GM23338 (cell line): ENCODE results near the gene TAF12. TPM values are rescaled to one million over a fixed set of nuclear protein-coding genes. Genes with fewer than 3 reads are reported as not detected.

ENCODE experiments used
- ATAC-seq: fragments of 200-7000 bp; cut with Tn5 transposase; 3 replicates; pipeline ENCODE4 v1.9.1; 2020
- DNase-seq: peaks from one replicate; pipeline ENCODE4 v3.0.0-alpha.2; 2015; ENCODE audit warnings: low spot score
- H2AFZ ChIP-seq: fragments of 200-600 bp; sonication (generic); 2 replicates; pipeline ENCODE4 v1.8.0; 2016; ENCODE audit warnings: antibody characterized with exemption, mild to moderate bottlenecking, moderate library complexity
- H3F3A ChIP-seq: fragments of 200-600 bp; sonication (generic); replicated peaks from 2 replicates; pipeline ENCODE4 v1.8.0; 2017; ENCODE audit warnings: antibody characterized with exemption, mixed run types, low read depth
- H3K27ac ChIP-seq: fragments of 200-600 bp; sonication (generic); 2 replicates; pipeline ENCODE4 v1.6.1; 2016; ENCODE audit warnings: low read depth
- H3K27me3 ChIP-seq: fragments of 200-600 bp; sonication (generic); 2 replicates; pipeline ENCODE4 v1.8.0; 2016; ENCODE audit warnings: mild to moderate bottlenecking, mixed run types, moderate library complexity; ENCODE audit not compliant: insufficient read depth
- H3K36me3 ChIP-seq: fragments of 200-600 bp; sonication (generic); 2 replicates; pipeline ENCODE4 v1.8.0; 2016; ENCODE audit warnings: mild to moderate bottlenecking; ENCODE audit not compliant: insufficient read depth
- H3K4me1 ChIP-seq: fragments of 200-600 bp; sonication (generic); 2 replicates; pipeline ENCODE4 v1.8.0; 2016; ENCODE audit warnings: mild to moderate bottlenecking, moderate library complexity; ENCODE audit not compliant: insufficient read depth
- H3K4me2 ChIP-seq: fragments of 200-600 bp; sonication (generic); 2 replicates; pipeline ENCODE4 v1.7.1; 2017; ENCODE audit warnings: mixed run types
- H3K4me3 ChIP-seq: fragments of 200-600 bp; sonication (generic); 2 replicates; pipeline ENCODE4 v1.6.1; 2016; ENCODE audit warnings: mixed run types
- H3K79me2 ChIP-seq: fragments of 200-600 bp; sonication (generic); replicated peaks from 2 replicates; pipeline ENCODE4 v1.8.0; 2017; ENCODE audit warnings: mild to moderate bottlenecking; ENCODE audit not compliant: insufficient read depth
- H3K9me2 ChIP-seq: fragments of 200-600 bp; sonication (generic); 2 replicates; pipeline ENCODE4 v1.8.0; 2017; ENCODE audit not compliant: insufficient read depth
- H4K20me1 ChIP-seq: fragments of 200-600 bp; sonication (generic); replicated peaks from 2 replicates; pipeline ENCODE4 v1.8.0; 2017; ENCODE audit warnings: mild to moderate bottlenecking; ENCODE audit not compliant: insufficient read depth
- H3K27ac Mint-ChIP-seq: 2 replicates; pipeline ENCODE4 v1.8.0; 2020; ENCODE audit warnings: inconsistent platforms, mild to moderate bottlenecking, moderate library complexity, mixed read lengths
- H3K27me3 Mint-ChIP-seq: 3 replicates; pipeline ENCODE4 v1.8.0; 2022; ENCODE audit warnings: low read depth, mild to moderate bottlenecking, moderate library complexity, mixed read lengths, inconsistent platforms; ENCODE audit not compliant: insufficient read depth, poor library complexity
- H3K36me3 Mint-ChIP-seq: 3 replicates; pipeline ENCODE4 v1.8.0; 2021; ENCODE audit warnings: low read depth, mild to moderate bottlenecking, inconsistent platforms, moderate library complexity, mixed read lengths
- H3K4me1 Mint-ChIP-seq: 3 replicates; pipeline ENCODE4 v1.8.0; 2020; ENCODE audit warnings: mild to moderate bottlenecking, inconsistent platforms, mixed read lengths
- H3K4me3 Mint-ChIP-seq: 3 replicates; pipeline ENCODE4 v1.8.0; 2021; ENCODE audit warnings: moderate library complexity, mild to moderate bottlenecking, inconsistent platforms, mixed read lengths
- H3K9me3 Mint-ChIP-seq: 3 replicates; pipeline ENCODE4 v1.8.0; 2020; ENCODE audit warnings: moderate library complexity, mild to moderate bottlenecking, inconsistent platforms, mixed read lengths
- CREB1 ChIP-seq: fragments of 250-450 bp; sonication (Bioruptor Pico); IDR thresholded peaks from 2 replicates; pipeline ENCODE4 v1.5.0; 2020; ENCODE audit warnings: low read depth, mild to moderate bottlenecking, moderate library complexity
- EZH2 ChIP-seq: fragments of 200-600 bp; sonication (generic); IDR thresholded peaks from one replicate; pipeline ENCODE4 v1.8.0; 2017; ENCODE audit warnings: antibody characterized with exemption, mild to moderate bottlenecking, low read depth; ENCODE audit not compliant: unreplicated experiment
- EZH2phosphoT487 ChIP-seq: fragments of 200-600 bp; sonication (generic); IDR thresholded peaks from one replicate; pipeline ENCODE4 v1.8.1; 2018; ENCODE audit warnings: antibody characterized with exemption; ENCODE audit not compliant: unreplicated experiment
- JUNB ChIP-seq: IDR thresholded peaks from one replicate; pipeline ENCODE4 v1.6.1; 2016; ENCODE audit warnings: antibody characterized with exemption; ENCODE audit not compliant: unreplicated experiment
- NANOG ChIP-seq: IDR thresholded peaks from 2 replicates; pipeline ENCODE4 v1.6.1; 2016; ENCODE audit warnings: antibody characterized with exemption, borderline replicate concordance
- POLR2AphosphoS5 ChIP-seq: IDR thresholded peaks from 2 replicates; pipeline ENCODE4 v1.6.1; 2016; ENCODE audit warnings: antibody characterized with exemption, low read depth
- REST ChIP-seq: IDR thresholded peaks from one replicate; pipeline ENCODE4 v1.6.1; 2018; ENCODE audit warnings: antibody characterized with exemption; ENCODE audit not compliant: unreplicated experiment
- STAT1 ChIP-seq: IDR thresholded peaks from one replicate; pipeline ENCODE4 v1.6.1; 2016; ENCODE audit warnings: antibody characterized with exemption; ENCODE audit not compliant: unreplicated experiment
- ZNF114 ChIP-seq: fragments of 250-450 bp; sonication (Bioruptor Pico); IDR thresholded peaks from 2 replicates; pipeline ENCODE4 v1.5.0; 2020; ENCODE audit warnings: mild to moderate bottlenecking, moderate library complexity
- ZNF331 ChIP-seq: fragments of 250-450 bp; sonication (Bioruptor Pico); IDR thresholded peaks from 2 replicates; pipeline ENCODE4 v1.5.0; 2020; ENCODE audit warnings: low read depth, mild to moderate bottlenecking, moderate library complexity
- ZNF462 ChIP-seq: fragments of 250-450 bp; sonication (Bioruptor Pico); IDR thresholded peaks from 2 replicates; pipeline ENCODE4 v1.5.0; 2020; ENCODE audit warnings: mild to moderate bottlenecking, moderate library complexity
- polyA plus RNA-seq: library from polyadenylated mRNA; unstranded; fragments of >200 nt; fragmentation: Nextera tagmentation; extraction: Ambion mirVana; gene quantifications from 2 replicates; pipeline ENCODE4 v1.2.1, GENCODE V29; 2016
- total RNA-seq: library from RNA; depleted of rRNA; stranded (reverse); fragments of >200 nt; shearing (Covaris generic); gene quantifications from 2 replicates; pipeline ENCODE4 v1.2.3, GENCODE V29; 2014
- TF ChIP-seq, protein P1 (sequence below): IDR thresholded peaks from 2 replicates; pipeline ENCODE4 v1.6.1; 2016; ENCODE audit warnings: antibody characterized with exemption

Gene TAF12
- total and polyA plus RNA-seq, 2 experiments from 2014 or later = 15.2 to 46.8 TPM

DNA sequence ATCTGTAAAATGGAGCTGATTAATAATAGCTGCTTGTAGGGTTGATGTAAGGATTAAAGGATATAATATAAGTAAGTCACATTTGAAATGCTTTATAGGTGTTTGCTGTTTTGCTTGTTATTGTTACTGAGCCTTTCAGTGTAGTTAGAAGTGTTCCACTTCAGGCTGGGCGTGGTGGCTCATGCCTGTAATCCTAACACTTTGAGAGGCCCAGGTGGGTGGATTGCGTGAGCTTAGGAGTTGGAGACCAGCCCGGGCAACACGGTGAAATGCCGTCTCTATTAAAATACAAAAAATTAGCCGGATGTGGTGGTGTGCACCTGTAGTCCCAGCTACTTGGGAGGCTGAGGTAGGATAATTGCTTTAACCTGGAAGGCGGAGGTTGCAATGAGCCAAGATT is 77.8 kb downstream of the TAF12 start (continued):
- no peak for TF ChIP-seq ZNF462

DNA sequence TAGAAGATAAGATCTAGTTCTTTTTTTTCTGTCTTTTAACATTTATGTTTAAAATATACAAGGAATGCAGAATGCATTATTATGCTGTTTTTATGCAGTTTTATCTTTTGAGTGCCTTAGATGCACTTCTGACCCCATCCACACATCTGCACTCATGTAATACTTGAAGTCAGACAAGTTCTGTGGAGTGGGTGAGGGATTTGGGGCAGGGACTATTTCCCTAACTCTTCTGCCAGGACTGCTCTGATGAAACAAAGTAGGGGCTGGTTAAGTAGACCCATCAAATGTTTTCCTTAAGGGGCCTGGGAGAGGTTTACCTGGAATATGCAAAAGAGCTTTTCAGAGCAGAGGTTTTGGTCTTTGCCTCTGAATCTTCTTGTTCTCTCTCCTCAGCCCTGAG is 78.6 kb downstream of the TAF12 start:
- Histone ChIP-seq H2AFZ (no peak overlapping the region), H3K27ac (no peak overlapping the region), H3K4me3 (no peak overlapping the region), H3K36me3 (peaks cover 26% of the 10 kb centered on the region), H3K4me1 (no peaks in the 10 kb centered on the region), H4K20me1 (no peaks in the 10 kb centered on the region; the same call in 1 of the 2 replicates), H3K79me2 (no peaks in the 10 kb centered on the region), H3F3A (peaks cover 3% of the 10 kb centered on the region; the same call in 1 of the 2 replicates), H3K4me2 (no peak overlapping the region), H3K27me3 (no peaks in the 10 kb centered on the region), H3K9me2 (no peaks in the 10 kb centered on the region)
- no peak overlapping the region for H3K4me3 Mint-ChIP-seq
- DNase-seq (no peak), ATAC-seq (no peak)
- peaks cover 69% of the 10 kb centered on the region for H3K36me3 Mint-ChIP-seq
- H3K27ac Mint-ChIP-seq = no peak overlapping the region
- peaks cover 4% of the 10 kb centered on the region for H3K27me3 Mint-ChIP-seq
- H3K9me3 Mint-ChIP-seq = no peaks in the 10 kb centered on the region
- no peaks in the 10 kb centered on the region for H3K4me1 Mint-ChIP-seq
- TF ChIP-seq JUNB (no peak), EZH2phosphoT487 (no peak), ZNF331 (CRISPR knock-in tag) (no peak), REST (no peak), EZH2 (no peak), ZNF114 (no peak), CREB1 (CRISPR knock-in tag) (no peak), POLR2AphosphoS5 (no peak), STAT1 (no peak), NANOG (no peak)
- TF ChIP-seq, protein P1, sequence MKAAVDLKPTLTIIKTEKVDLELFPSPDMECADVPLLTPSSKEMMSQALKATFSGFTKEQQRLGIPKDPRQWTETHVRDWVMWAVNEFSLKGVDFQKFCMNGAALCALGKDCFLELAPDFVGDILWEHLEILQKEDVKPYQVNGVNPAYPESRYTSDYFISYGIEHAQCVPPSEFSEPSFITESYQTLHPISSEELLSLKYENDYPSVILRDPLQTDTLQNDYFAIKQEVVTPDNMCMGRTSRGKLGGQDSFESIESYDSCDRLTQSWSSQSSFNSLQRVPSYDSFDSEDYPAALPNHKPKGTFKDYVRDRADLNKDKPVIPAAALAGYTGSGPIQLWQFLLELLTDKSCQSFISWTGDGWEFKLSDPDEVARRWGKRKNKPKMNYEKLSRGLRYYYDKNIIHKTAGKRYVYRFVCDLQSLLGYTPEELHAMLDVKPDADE = no peak
